Heart left ventricle (tissue), 16 donors: ENCODE results near the gene RNF213. TPM values are rescaled to one million over a fixed set of nuclear protein-coding genes. Genes with fewer than 3 reads are reported as not detected.

Experiments
- ATAC-seq, 4 donors: fragments of 200-7000 bp; cut with Tn5 transposase; one replicate each; pipeline ENCODE4 v1.9.1; 2020 to 2022; ENCODE audit warnings: moderate library complexity in 4 of 4, mild to moderate bottlenecking in 3 of 4, moderate number of reproducible peaks in 1 of 4
- DNase-seq, 5 donors: peaks; one replicate each; pipeline ENCODE4 v3.0.0-alpha.2; 2020
- H3K27ac ChIP-seq, 12 donors: fragments of 200-600 bp; sonication (generic) in 4 of 12; one replicate each; pipeline versions ENCODE4 v1.5.0 to v1.8.0; 2016 to 2022; ENCODE audit warnings: mild to moderate bottlenecking in 2 of 12
- H3K27me3 ChIP-seq, 9 donors: fragments of 200-600 bp; sonication (generic) in 2 of 9; one replicate each; pipeline versions ENCODE4 v1.5.1 to v1.8.0; 2016 to 2022; ENCODE audit warnings: mild to moderate bottlenecking in 3 of 9
- H3K36me3 ChIP-seq, 9 donors: fragments of 200-600 bp; sonication (generic) in 2 of 9; one replicate each; pipeline versions ENCODE4 v1.5.0 to v1.8.0; 2018 to 2022; ENCODE audit warnings: mild to moderate bottlenecking in 2 of 9
- H3K4me1 ChIP-seq, 12 donors: fragments of 200-600 bp; sonication (generic) in 4 of 12; one replicate each; pipeline versions ENCODE4 v1.5.0 to v1.8.0; 2016 to 2022; ENCODE audit warnings: mild to moderate bottlenecking in 3 of 12
- H3K4me3 ChIP-seq, 12 donors: fragments of 200-600 bp; sonication (generic) in 4 of 12; one replicate each; pipeline versions ENCODE4 v1.5.0 to v1.8.0; 2017 to 2022; ENCODE audit warnings: mild to moderate bottlenecking in 9 of 12, moderate library complexity in 4 of 12
- H3K9me3 ChIP-seq, 12 donors: fragments of 200-600 bp; sonication (generic) in 4 of 12; one replicate each; pipeline versions ENCODE4 v1.5.0 to v1.8.0; 2016 to 2022; ENCODE audit warnings: mild to moderate bottlenecking in 1 of 12
- POLR2A ChIP-seq, 2 donors: fragments of 450-650 bp; IDR thresholded peaks; one replicate each; pipeline ENCODE4 v1.6.1; 2017; ENCODE audit warnings: antibody characterized with exemption in 2 of 2, mild to moderate bottlenecking in 2 of 2, moderate library complexity in 2 of 2
- WGBS, 4 donors: extraction: QIAGEN DNeasy Blood & Tissue Kit in 2 of 4; methylation state at CpG; one replicate each; pipeline versions ENCODE4 v1.1.5 to v1.1.7; 2013 to 2018; 5-methylcytosine and 5-hydroxymethylcytosine counted together
- intact Hi-C, 10 donors: fragments of 100-400 bp; cut with DNase I; formaldehyde crosslinking; loops; one replicate each; pipeline versions ENCODE4 v1.11.1 to v1.14.2; 2022
- polyA plus RNA-seq, 2 donors: library from polyadenylated mRNA; stranded (reverse); fragments of 200-250 nt; gene quantifications; one replicate each; pipeline ENCODE4 v1.2.3, GENCODE V29; 2013
- total RNA-seq, 9 donors: library from RNA; depleted of rRNA in 2 of 9; stranded (reverse); fragments of >200 nt in 2 of 9; fragmentation: NEBNext Ultra II Directional in 3 of 9; extraction: Animal tissue kit (Norgen Biotek cat#: 25700) in 3 of 9; gene quantifications; one replicate each; pipeline versions ENCODE4 v1.1.0 to v1.2.4, GENCODE V29; 2016 to 2023
- TF ChIP-seq, protein P1 (sequence below), 12 donors: fragments of 200-600 bp; sonication (generic) in 4 of 12; IDR thresholded peaks; one replicate each; pipeline versions ENCODE4 v1.5.0 to v1.8.0; 2018 to 2022; ENCODE audit warnings: antibody characterized with exemption in 12 of 12, mild to moderate bottlenecking in 5 of 12
- donor health status: ischemic (EF 13 %, LVEDD 7.1; RV severe dilation, severe dysfunction).
- donor health status: healthy with polysubstance abuse.
- donor health status: DM: no; HTN: yes; CAD: no.
- donor health status: DM: no; HTN: no; CAD: no.
- donor health status: ischemic (EF 25% LVEDD 6.9; RV normal size, moderate dysfunction).
- donor health status: ischemic (EF 25% LVEDD 5.7; RV mildly dilated, moderate dysfunction).
- donor health status: healthy.
- donor health status: DM: yes; HTN: yes; CAD: no.
- donor health status: ischemic (EF 35%, LVEDD 5.7; RV mildly dilated, moderate dysfunction).
- donor health status: nonischemic (EF 11% LVEDD 7.7; RV severe dilation, severe dysfunction).
- donor health status: DM: yes; HTN: yes; CAD: no.
- donor health status: PGD.
- donor health status: ischemic (EF 29% LVEDD 5.4; RV normal size, mild dysfunction).
- donor health status: nonischemic (EF 23%, LVEDD 6.1; RV moderate dilation, normal function).

The RNF213 gene
- total and polyA plus RNA-seq, 11 donors, result 23.1 to 167 (median 31.4) TPM

DNA sequence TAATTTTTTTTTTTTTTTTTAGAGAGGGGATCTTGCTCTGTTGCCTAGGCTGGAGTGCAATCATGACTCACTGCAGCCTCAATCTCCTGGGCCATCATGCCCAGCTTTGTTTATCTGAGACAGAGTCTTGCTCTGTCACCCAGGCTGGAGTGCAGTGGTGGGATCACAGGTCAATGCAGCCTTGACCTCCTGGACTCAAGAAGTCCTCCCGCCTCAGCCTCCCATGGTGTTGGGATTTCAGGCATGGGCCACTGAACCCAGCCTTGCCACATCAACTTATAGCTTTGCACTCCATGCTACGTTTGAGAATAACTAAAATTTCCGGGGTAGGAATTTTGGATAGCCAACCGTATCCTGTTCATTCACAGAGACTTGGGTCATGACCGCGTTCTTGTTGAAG lies 30.6 kb downstream of the RNF213 start:
- ATAC-seq, result no peak
- Histone ChIP-seq H3K9me3 (no peaks in the 10 kb centered on the region), H3K27me3 (no peaks in the 10 kb centered on the region), H3K27ac (no peak overlapping the region), H3K36me3 (peaks cover 10 to 100% (median 90%) of the 10 kb centered on the region in 9 donors), H3K4me3 (no peak overlapping the region), H3K4me1 (peaks cover 0 to 16% (median 0%) of the 10 kb centered on the region in 12 donors)
- intact Hi-C loops, result no loop called here
- 92 to 99% (median 96%) methylated on average over 6 of the region's 6 CpGs for WGBS, 4 donors
- DNase-seq, result no peak
- TF ChIP-seq, protein P1, sequence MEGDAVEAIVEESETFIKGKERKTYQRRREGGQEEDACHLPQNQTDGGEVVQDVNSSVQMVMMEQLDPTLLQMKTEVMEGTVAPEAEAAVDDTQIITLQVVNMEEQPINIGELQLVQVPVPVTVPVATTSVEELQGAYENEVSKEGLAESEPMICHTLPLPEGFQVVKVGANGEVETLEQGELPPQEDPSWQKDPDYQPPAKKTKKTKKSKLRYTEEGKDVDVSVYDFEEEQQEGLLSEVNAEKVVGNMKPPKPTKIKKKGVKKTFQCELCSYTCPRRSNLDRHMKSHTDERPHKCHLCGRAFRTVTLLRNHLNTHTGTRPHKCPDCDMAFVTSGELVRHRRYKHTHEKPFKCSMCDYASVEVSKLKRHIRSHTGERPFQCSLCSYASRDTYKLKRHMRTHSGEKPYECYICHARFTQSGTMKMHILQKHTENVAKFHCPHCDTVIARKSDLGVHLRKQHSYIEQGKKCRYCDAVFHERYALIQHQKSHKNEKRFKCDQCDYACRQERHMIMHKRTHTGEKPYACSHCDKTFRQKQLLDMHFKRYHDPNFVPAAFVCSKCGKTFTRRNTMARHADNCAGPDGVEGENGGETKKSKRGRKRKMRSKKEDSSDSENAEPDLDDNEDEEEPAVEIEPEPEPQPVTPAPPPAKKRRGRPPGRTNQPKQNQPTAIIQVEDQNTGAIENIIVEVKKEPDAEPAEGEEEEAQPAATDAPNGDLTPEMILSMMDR (IDR thresholded peaks at IDR 0.05), result no peak
- no peak for TF ChIP-seq POLR2A (IDR thresholded peaks at IDR 0.05)

DNA sequence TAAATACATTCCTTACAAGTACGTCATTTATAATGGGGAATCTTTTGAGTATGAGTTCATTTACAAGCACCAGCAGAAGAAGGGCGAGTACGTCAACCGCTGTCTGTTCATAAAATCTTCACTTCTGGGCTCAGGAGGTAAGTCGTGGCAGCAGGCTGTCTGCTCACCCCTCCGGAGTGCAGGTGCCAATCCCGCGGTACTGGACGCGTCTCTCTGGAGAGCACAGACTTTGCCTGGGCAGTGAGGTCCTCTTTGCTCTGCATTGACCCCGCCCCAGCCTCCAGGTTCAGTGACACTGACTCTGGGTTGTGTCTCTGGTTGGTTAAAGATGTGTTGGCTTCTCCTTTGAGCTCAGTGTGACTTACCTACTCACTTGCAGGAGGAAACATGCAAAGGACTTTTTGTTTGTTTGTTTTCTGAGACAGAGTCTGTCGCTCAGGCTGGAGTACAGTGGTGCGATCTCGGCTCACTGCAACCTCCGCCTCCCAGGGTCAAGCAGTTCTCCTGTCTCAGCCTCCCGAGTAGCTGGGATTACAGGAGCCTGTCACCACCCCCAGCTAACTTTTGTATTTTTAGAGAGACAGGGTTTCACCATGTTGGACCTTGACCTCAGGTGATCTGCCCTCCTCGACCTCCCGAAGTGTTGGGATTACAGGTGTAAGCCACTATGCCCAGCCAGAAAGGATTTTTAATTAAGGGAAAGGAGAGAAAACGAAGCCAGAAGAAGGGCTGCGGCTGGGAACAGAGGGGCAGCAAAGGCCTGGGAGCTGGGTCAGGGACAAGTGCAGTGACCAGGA lies 31.2 kb downstream of the RNF213 start:
- Histone ChIP-seq H3K27me3 (no peaks in the 10 kb centered on the region), H3K9me3 (no peaks in the 10 kb centered on the region), H3K4me1 (peaks cover 0 to 15% (median 0%) of the 10 kb centered on the region in 12 donors), H3K27ac (no peak overlapping the region), H3K4me3 (no peak overlapping the region), H3K36me3 (peaks cover 10 to 100% (median 96%) of the 10 kb centered on the region in 9 donors)
- intact Hi-C loops, result no loop called here
- ATAC-seq (no peak), DNase-seq (no peak)
- WGBS, 4 donors, result 94 to 97% (median 95%) methylated on average over 19 to 20 of the region's 20 CpGs
- TF ChIP-seq, protein P1 (IDR thresholded peaks at IDR 0.05), result no peak
- TF ChIP-seq POLR2A (IDR thresholded peaks at IDR 0.05), result no peak

DNA sequence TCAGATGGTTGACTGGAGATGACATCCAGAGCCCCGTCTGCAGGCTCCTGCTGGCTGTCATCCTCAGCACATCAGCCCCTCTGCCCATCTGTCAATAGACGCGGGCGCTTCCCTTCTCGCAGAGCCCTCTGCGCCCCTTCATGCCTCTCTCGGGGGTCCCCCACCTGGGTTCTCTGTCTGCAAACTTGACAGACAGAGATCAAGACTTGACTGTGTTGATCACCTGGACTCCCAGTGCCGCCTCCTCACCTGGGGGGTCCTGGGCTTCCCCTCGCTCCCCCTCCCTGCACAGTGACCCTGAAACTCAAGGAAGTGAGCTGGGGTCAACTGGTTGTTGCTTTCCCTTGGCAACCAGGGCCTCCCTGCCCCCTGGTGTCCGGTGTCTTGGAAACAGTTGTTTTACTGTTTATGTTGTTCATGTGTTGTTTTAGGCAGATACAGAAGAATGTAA lies 31.9 kb downstream of the RNF213 start:
- DNase-seq, result peak in 1 of 5 donors; percentile 19
- WGBS, 4 donors, result 91 to 94% (median 94%) methylated on average over 10 of the region's 10 CpGs
- ATAC-seq, result no peak
- Histone ChIP-seq H3K27ac (no peak overlapping the region), H3K27me3 (no peaks in the 10 kb centered on the region), H3K4me3 (no peak overlapping the region), H3K9me3 (no peaks in the 10 kb centered on the region), H3K4me1 (peaks cover 0 to 9% (median 0%) of the 10 kb centered on the region in 12 donors), H3K36me3 (peaks cover 10 to 100% (median 99%) of the 10 kb centered on the region in 9 donors)
- no peak for TF ChIP-seq POLR2A (IDR thresholded peaks at IDR 0.05)
- TF ChIP-seq, protein P1 (IDR thresholded peaks at IDR 0.05), result no peak
- intact Hi-C loops, result no loop called here

DNA sequence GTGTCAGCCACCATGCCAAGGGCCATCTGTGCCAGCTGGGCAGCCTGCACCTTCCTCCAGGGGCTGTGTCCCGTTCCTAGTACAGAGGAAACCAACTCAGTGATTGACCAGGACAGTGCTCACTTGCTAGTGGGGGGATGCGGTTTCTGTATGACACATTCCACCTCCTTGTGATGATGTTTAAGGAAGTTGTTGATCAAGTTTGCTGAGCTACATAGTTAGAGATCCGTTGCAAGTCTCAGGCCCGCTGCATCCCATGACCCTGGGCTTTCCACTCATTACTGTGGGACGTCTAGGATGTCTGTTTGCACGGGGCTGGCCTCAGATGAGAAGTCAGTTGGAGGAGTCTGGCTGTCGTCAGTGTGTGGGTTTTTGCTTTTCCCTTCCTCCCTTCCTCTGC lies 33.6 kb downstream of the RNF213 start:
- 80 to 88% (median 84%) methylated on average over 7 of the region's 7 CpGs for WGBS, 4 donors
- peak in 2 of 4 donors; percentile 12 to 41 for ATAC-seq
- DNase-seq, result no peak

More for the DNA sequence above, 33.6 kb downstream of the RNF213 start:
- TF ChIP-seq, protein P1 (IDR thresholded peaks at IDR 0.05), result no peak
- TF ChIP-seq POLR2A (IDR thresholded peaks at IDR 0.05), result no peak
- Histone ChIP-seq H3K27ac (peak overlapping the region in 1 of 12 donors; percentile 49), H3K27me3 (no peaks in the 10 kb centered on the region), H3K4me1 (no peaks in the 10 kb centered on the region), H3K9me3 (no peaks in the 10 kb centered on the region), H3K4me3 (no peak overlapping the region), H3K36me3 (peaks cover 10 to 100% (median 99%) of the 10 kb centered on the region in 9 donors)
- intact Hi-C loops, result no loop called here
